IMR-90 (cell line): ENCODE results near the gene PODXL2. TPM values are rescaled to one million over a fixed set of nuclear protein-coding genes. Genes with fewer than 3 reads are reported as not detected.

ENCODE experiments used
- ATAC-seq: fragments of 200-7000 bp; cut with Tn5 transposase; 2 replicates; pipeline ENCODE4 v1.9.1; 2020; ENCODE audit warnings: low read depth, mild to moderate bottlenecking, moderate library complexity
- BruUV-seq: library from RNA; stranded (reverse); fragments of 400-500 nt; replicated peaks from 2 replicates; lab custom pipeline; 2021; lab: Mats Ljungman, UMichigan
- CTCF ChIA-PET: fragments of 300-600 bp; formaldehyde crosslinking; extraction: SDS; loops from one replicate; lab custom pipeline; 2021; ENCODE audit warnings: antibody characterized with exemption; lab: Yijun Ruan, JAX
- POLR2A ChIA-PET: fragments of 300-600 bp; sonication (Branson Sonifier 250); formaldehyde crosslinking; loops from one replicate; lab custom pipeline; 2022; ENCODE audit warnings: antibody characterized with exemption; ENCODE audit not compliant: unreplicated experiment; lab: Charles Lee
- DNase-seq: peaks from one replicate; pipeline ENCODE4 v3.0.0; 2013
- H2AFZ ChIP-seq: replicated peaks from 2 replicates; pipeline ENCODE3; 2013; ENCODE audit warnings: low read length, mild to moderate bottlenecking; ENCODE audit not compliant: poor library complexity
- H2AK5ac ChIP-seq: 2 replicates; pipeline ENCODE4 v1.6.1; 2013; ENCODE audit warnings: low read depth, low read length, inconsistent platforms
- H2AK9ac ChIP-seq: replicated peaks from 2 replicates; pipeline ENCODE3; 2013; ENCODE audit warnings: mild to moderate bottlenecking, low read depth, low read length, moderate library complexity; ENCODE audit not compliant: poor library complexity
- H2BK120ac ChIP-seq: 2 replicates; pipeline ENCODE4 v1.6.1; 2013; ENCODE audit warnings: low read depth, low read length, inconsistent platforms
- H2BK15ac ChIP-seq: 3 replicates; pipeline ENCODE4 v1.6.1; 2013; ENCODE audit warnings: low read depth, low read length, inconsistent platforms
- H2BK20ac ChIP-seq: 2 replicates; pipeline ENCODE4 v1.6.1; 2013; ENCODE audit warnings: low read depth, mild to moderate bottlenecking, inconsistent platforms, low read length, moderate library complexity
- H2BK5ac ChIP-seq: 2 replicates; pipeline ENCODE4 v1.6.1; 2013; ENCODE audit warnings: mild to moderate bottlenecking, low read depth, low read length, inconsistent platforms; ENCODE audit not compliant: poor library complexity, severe bottlenecking
- H3K14ac ChIP-seq: replicated peaks from 2 replicates; pipeline ENCODE4 v1.6.1; 2013; ENCODE audit warnings: low read depth, low read length, inconsistent platforms
- H3K18ac ChIP-seq: 2 replicates; pipeline ENCODE4 v1.6.1; 2013; ENCODE audit warnings: low read depth, low read length, control low read depth
- H3K23ac ChIP-seq: 2 replicates; pipeline ENCODE4 v1.6.1; 2013; ENCODE audit warnings: low read depth, low read length, inconsistent platforms
- H3K27ac ChIP-seq: 2 replicates; pipeline ENCODE4 v1.5.1; 2013; ENCODE audit warnings: mild to moderate bottlenecking, control low read depth, low read length; ENCODE audit not compliant: insufficient read depth
- H3K27me3 ChIP-seq: 2 replicates; pipeline ENCODE4 v1.6.1; 2013; ENCODE audit warnings: low read length; ENCODE audit not compliant: control insufficient read depth, insufficient read depth
- H3K36me3 ChIP-seq: 2 replicates; pipeline ENCODE4 v1.6.1; 2013; ENCODE audit warnings: low read length, mixed read lengths; ENCODE audit not compliant: control insufficient read depth, insufficient read depth
- H3K4ac ChIP-seq: 2 replicates; pipeline ENCODE4 v1.6.1; 2013; ENCODE audit warnings: low read depth, low read length, inconsistent platforms
- H3K4me1 ChIP-seq: 2 replicates; pipeline ENCODE4 v1.6.1; 2013; ENCODE audit warnings: low read length, mixed read lengths; ENCODE audit not compliant: control insufficient read depth, insufficient read depth
- H3K4me2 ChIP-seq: 2 replicates; pipeline ENCODE4 v1.6.1; 2013; ENCODE audit warnings: low read depth, mild to moderate bottlenecking, control low read depth, low read length, moderate library complexity
- H3K4me3 ChIP-seq: 2 replicates; pipeline ENCODE4 v1.5.1; 2013; ENCODE audit warnings: low read depth, mild to moderate bottlenecking, control low read depth, low read length, moderate library complexity; ENCODE audit not compliant: insufficient read depth
- H3K56ac ChIP-seq: 2 replicates; pipeline ENCODE4 v1.6.1; 2013; ENCODE audit warnings: low read length, inconsistent platforms; ENCODE audit not compliant: insufficient read depth; ENCODE audit errors: extremely low read depth
- H3K79me1 ChIP-seq, 2 experiments: 2 replicates each; pipeline ENCODE4 v1.6.1; 2013; ENCODE audit warnings: low read length in 2 of 2, inconsistent platforms in 1 of 2, low read depth in 1 of 2
- H3K9ac ChIP-seq: 2 replicates; pipeline ENCODE4 v1.6.1; 2013; ENCODE audit warnings: low read depth, low read length, control low read depth
- H3K9me1 ChIP-seq: 2 replicates; pipeline ENCODE4 v1.6.1; 2013; ENCODE audit warnings: low read length, inconsistent platforms; ENCODE audit not compliant: insufficient read depth
- H3K9me3 ChIP-seq: 2 replicates; pipeline ENCODE4 v1.6.1; 2013; ENCODE audit warnings: low read length; ENCODE audit not compliant: control insufficient read depth, insufficient read depth
- H4K20me1 ChIP-seq: 2 replicates; pipeline ENCODE4 v1.6.1; 2013; ENCODE audit warnings: low read length, inconsistent platforms; ENCODE audit not compliant: insufficient read depth
- H4K5ac ChIP-seq: 2 replicates; pipeline ENCODE4 v1.6.1; 2013; ENCODE audit warnings: mild to moderate bottlenecking, low read depth, low read length, control low read depth
- H4K8ac ChIP-seq, 2 experiments: 2 replicates each; pipeline ENCODE4 v1.6.1; 2013; ENCODE audit warnings: low read depth in 2 of 2, low read length in 2 of 2, control low read depth in 1 of 2, inconsistent platforms in 1 of 2
- H4K91ac ChIP-seq: 2 replicates; pipeline ENCODE4 v1.6.1; 2013; ENCODE audit warnings: low read depth, low read length, inconsistent platforms; ENCODE audit not compliant: insufficient read depth
- CEBPB ChIP-seq: IDR thresholded peaks from 2 replicates; pipeline ENCODE4 v1.6.1; 2012; ENCODE audit warnings: low read depth, low read length, improper control_type of control experiment
- CHD1 ChIP-seq: IDR thresholded peaks from 2 replicates; pipeline ENCODE4 v1.6.1; 2012; ENCODE audit warnings: low read depth, low read length, improper control_type of control experiment
- FOS ChIP-seq: fragments of 150-350 bp; IDR thresholded peaks from 2 replicates; pipeline ENCODE4 v1.6.1; 2016; ENCODE audit warnings: low read depth, low read length
- MXI1 ChIP-seq: IDR thresholded peaks from 2 replicates; pipeline ENCODE4 v1.6.1; 2012; ENCODE audit warnings: low read depth, mild to moderate bottlenecking, low read length, moderate library complexity, borderline replicate concordance
- NFE2L2 ChIP-seq: fragments of 150-350 bp; IDR thresholded peaks from 2 replicates; pipeline ENCODE4 v1.6.1; 2016; ENCODE audit warnings: low read depth, mild to moderate bottlenecking, low read length
- RAD21 ChIP-seq: IDR thresholded peaks from 2 replicates; pipeline ENCODE4 v1.6.1; 2012; ENCODE audit warnings: low read length, improper control_type of control experiment
- RCOR1 ChIP-seq: IDR thresholded peaks from 2 replicates; pipeline ENCODE4 v1.6.1; 2012; ENCODE audit warnings: mild to moderate bottlenecking, low read length, improper control_type of control experiment; ENCODE audit not compliant: insufficient replicate concordance
- RFX5 ChIP-seq: IDR thresholded peaks from 2 replicates; pipeline ENCODE4 v1.8.0; 2012; ENCODE audit warnings: low read depth, mild to moderate bottlenecking, low read length, moderate library complexity
- SMC3 ChIP-seq: fragments of 150-350 bp; IDR thresholded peaks from 2 replicates; pipeline ENCODE4 v1.6.1; 2016; ENCODE audit warnings: low read depth, mild to moderate bottlenecking, antibody characterized with exemption, low read length, moderate library complexity
- WGBS, 2 experiments: methylation state at CpG; one replicate each; pipeline versions ENCODE4 v1.1.5 to v1.1.7; 2013; ENCODE audit warnings: missing lambda C conversion rate in 2 of 2; ENCODE audit not compliant: insufficient read length in 1 of 2; ENCODE audit errors: extremely low coverage in 2 of 2; 5-methylcytosine and 5-hydroxymethylcytosine counted together
- dilution Hi-C: fragments of 300-500 bp; cut with HindIII; formaldehyde crosslinking; loops from one replicate; pipeline ENCODE4 v1.14.3; 2018; ENCODE audit warnings: low sequenced_read_pairs; ENCODE audit not compliant: unreplicated experiment
- in situ Hi-C: fragments of 300-500 bp; cut with MboI; formaldehyde crosslinking; loops from 3 replicates; pipeline ENCODE4 v1.14.3; 2019; ENCODE audit warnings: low sequenced_read_pairs, inconsistent platforms, mixed read lengths
- intact Hi-C: fragments of 100-400 bp; cut with micrococcal nuclease; formaldehyde crosslinking; loops from 2 replicates; pipeline ENCODE4 v1.10.0; 2022
- polyA plus RNA-seq, 3 experiments: library from polyadenylated mRNA; depleted of rRNA; stranded (reverse); fragments of >200 nt; gene quantifications; 2 replicates each; pipeline ENCODE4 v1.2.3, GENCODE V29; 2012; ENCODE audit warnings: low replicate concordance in 1 of 3
- total RNA-seq: library from RNA; depleted of rRNA; stranded (reverse); fragments of >200 nt; gene quantifications from 2 replicates; pipeline ENCODE4 v1.2.3, GENCODE V29; 2012
- TF ChIP-seq, protein P1 (sequence below): fragments of 150-350 bp; IDR thresholded peaks from 2 replicates; pipeline ENCODE4 v1.6.1; 2017; ENCODE audit warnings: mild to moderate bottlenecking, antibody characterized with exemption, low read length, low read depth
- TF ChIP-seq, protein P2 (sequence below): conservative IDR thresholded peaks from 2 replicates; pipeline ENCODE4 v1.5.1; 2012; ENCODE audit warnings: mild to moderate bottlenecking, low read depth, low read length, improper control_type of control experiment
- TF ChIP-seq, protein P3 (sequence below): fragments of 150-350 bp; IDR thresholded peaks from 2 replicates; pipeline ENCODE4 v1.6.1; 2016; ENCODE audit warnings: low read depth, mild to moderate bottlenecking, low read length, moderate library complexity, borderline replicate concordance

Gene PODXL2
- total and polyA plus RNA-seq, 2 of the 4 experiments (the other 2 are of a cell fraction): 1.6 to 5.4 TPM

GRCh38 chr3:127706785-127707351, 77.9 kb downstream of the PODXL2 start:
- Histone ChIP-seq H2AK5ac (no peak overlapping the region), H3K9me3 (no peaks in the 10 kb centered on the region), H3K4me1 (peaks cover 10% of the 10 kb centered on the region), H2BK120ac (no peak overlapping the region), H3K27me3 (no peaks in the 10 kb centered on the region), H3K79me1 (peaks cover 10 to 58% of the 10 kb centered on the region in 2 experiments), H3K27ac (no peak overlapping the region), H2AK9ac (no peak overlapping the region), H3K18ac (no peak overlapping the region), H4K8ac (no peak overlapping the region), H3K36me3 (peaks cover 6% of the 10 kb centered on the region), H3K4ac (no peak overlapping the region), H3K9me1 (peaks cover 20% of the 10 kb centered on the region), H2BK5ac (no peak overlapping the region), H3K9ac (no peak overlapping the region), H3K56ac (no peak overlapping the region), H3K4me2 (no peak overlapping the region), H3K23ac (no peak overlapping the region), H3K14ac (no peak overlapping the region), H2AFZ (no peak overlapping the region), H4K20me1 (no peaks in the 10 kb centered on the region), H2BK15ac (no peak overlapping the region), H4K5ac (no peak overlapping the region), H4K91ac (no peak overlapping the region), H2BK20ac (no peak overlapping the region), H3K4me3 (no peak overlapping the region)
- ATAC-seq: no peak
- no peak for DNase-seq
- BruUV-seq: no TSS peak
- TF ChIP-seq, protein P1, sequence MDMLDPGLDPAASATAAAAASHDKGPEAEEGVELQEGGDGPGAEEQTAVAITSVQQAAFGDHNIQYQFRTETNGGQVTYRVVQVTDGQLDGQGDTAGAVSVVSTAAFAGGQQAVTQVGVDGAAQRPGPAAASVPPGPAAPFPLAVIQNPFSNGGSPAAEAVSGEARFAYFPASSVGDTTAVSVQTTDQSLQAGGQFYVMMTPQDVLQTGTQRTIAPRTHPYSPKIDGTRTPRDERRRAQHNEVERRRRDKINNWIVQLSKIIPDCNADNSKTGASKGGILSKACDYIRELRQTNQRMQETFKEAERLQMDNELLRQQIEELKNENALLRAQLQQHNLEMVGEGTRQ: no peak
- TF ChIP-seq CEBPB (no peak), RFX5 (no peak), MXI1 (no peak), FOS (no peak), NFE2L2 (no peak), CHD1 (no peak), SMC3 (no peak), RCOR1 (no peak), RAD21 (no peak)
- TF ChIP-seq, protein P2, sequence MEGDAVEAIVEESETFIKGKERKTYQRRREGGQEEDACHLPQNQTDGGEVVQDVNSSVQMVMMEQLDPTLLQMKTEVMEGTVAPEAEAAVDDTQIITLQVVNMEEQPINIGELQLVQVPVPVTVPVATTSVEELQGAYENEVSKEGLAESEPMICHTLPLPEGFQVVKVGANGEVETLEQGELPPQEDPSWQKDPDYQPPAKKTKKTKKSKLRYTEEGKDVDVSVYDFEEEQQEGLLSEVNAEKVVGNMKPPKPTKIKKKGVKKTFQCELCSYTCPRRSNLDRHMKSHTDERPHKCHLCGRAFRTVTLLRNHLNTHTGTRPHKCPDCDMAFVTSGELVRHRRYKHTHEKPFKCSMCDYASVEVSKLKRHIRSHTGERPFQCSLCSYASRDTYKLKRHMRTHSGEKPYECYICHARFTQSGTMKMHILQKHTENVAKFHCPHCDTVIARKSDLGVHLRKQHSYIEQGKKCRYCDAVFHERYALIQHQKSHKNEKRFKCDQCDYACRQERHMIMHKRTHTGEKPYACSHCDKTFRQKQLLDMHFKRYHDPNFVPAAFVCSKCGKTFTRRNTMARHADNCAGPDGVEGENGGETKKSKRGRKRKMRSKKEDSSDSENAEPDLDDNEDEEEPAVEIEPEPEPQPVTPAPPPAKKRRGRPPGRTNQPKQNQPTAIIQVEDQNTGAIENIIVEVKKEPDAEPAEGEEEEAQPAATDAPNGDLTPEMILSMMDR: no peak
- TF ChIP-seq, protein P3, sequence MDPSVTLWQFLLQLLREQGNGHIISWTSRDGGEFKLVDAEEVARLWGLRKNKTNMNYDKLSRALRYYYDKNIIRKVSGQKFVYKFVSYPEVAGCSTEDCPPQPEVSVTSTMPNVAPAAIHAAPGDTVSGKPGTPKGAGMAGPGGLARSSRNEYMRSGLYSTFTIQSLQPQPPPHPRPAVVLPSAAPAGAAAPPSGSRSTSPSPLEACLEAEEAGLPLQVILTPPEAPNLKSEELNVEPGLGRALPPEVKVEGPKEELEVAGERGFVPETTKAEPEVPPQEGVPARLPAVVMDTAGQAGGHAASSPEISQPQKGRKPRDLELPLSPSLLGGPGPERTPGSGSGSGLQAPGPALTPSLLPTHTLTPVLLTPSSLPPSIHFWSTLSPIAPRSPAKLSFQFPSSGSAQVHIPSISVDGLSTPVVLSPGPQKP: no peak
- 94% methylated on average over 5 of the region's 16 CpGs; no CpG with 5 or more reads in 1 of the 2 experiments for WGBS, 2 experiments
- ChIA-PET POLR2A (no interaction called here), CTCF (interaction anchor here (1.7 kb wide), 1 partner anchor 10 kb away, joined by 5 read pairs; no protein-coding TSS in a partner anchor)
- dilution Hi-C loops: no loop called here
- in situ Hi-C loops: no loop called here
- intact Hi-C loops: no loop called here
